HK-2 (cell line): ENCODE results near the gene ZNF19.
A peak's percentile ranks its signal among the peaks of the same experiment; 100 is the strongest.

ENCODE experiments used
- DNase-seq: peaks from one replicate; pipeline ENCODE4 v3.0.0-alpha.2; 2018; ENCODE audit not compliant: unreplicated experiment

ZNF19 gene

DNA sequence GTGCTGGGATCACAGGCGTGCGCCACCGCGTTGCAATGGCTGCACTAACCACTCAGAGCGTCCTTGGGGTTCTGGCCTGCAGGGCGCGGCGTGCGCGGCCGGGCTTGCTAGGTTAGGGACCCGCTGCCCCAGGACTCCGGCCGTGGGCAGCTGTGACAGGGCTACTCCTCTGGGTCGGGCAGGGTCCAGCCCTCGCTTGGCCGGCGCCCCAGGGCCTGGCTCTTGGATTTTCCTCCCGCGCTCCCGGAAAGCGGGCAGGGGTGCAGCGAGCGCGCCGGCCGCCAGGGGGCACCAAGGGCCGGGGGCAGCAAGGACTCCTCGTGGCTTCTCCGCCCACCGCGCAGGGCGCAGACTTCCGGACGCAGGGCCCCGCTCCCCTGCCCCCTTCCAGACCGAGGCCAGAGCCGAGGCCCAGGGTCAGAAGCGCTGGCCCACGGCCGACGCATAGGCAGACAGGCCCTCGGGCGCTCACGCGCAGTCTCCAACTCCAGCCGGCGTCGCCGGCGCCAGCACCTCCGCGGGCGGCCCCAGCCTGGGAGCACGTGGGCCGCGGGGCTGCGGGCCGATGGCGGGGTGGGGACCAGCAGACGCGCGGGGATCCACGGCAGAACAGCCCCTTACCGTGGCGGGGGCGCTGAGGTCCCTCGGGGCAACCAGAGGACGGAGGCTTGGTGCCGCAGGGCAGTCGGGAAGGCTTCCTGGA is 47.6 kb downstream of the ZNF19 start:
- DNase-seq = no peak

- no peak for DNase-seq
These were observed 48.3 kb downstream of the ZNF19 start for GRCh38 chr16:71440669-71441347.

DNA sequence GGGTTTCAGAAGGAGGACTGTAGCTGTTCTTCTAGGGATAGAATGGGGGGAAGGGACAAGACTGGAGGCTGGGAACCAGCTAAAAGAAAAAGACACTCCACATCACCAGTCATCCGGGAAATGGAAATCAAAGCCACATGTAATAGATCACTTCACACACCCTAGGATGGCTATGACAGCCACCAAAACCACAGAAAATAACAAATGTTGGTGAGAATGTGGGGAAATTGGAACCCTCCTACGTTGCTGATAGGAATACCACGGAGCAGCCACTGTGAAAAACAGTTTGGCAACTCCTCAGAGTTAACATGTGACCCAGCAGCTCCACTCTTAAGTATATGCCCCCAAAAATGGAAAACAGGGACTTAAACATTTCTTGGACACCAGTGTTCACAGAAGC is 49.6 kb downstream of the ZNF19 start:
- no peak for DNase-seq

- no peak for DNase-seq
These were observed 52.7 kb downstream of the ZNF19 start for GRCh38 chr16:71436473-71436872.

- DNase-seq = no peak
These were observed 56.2 kb downstream of the ZNF19 start for GRCh38 chr16:71432906-71433305.

DNA sequence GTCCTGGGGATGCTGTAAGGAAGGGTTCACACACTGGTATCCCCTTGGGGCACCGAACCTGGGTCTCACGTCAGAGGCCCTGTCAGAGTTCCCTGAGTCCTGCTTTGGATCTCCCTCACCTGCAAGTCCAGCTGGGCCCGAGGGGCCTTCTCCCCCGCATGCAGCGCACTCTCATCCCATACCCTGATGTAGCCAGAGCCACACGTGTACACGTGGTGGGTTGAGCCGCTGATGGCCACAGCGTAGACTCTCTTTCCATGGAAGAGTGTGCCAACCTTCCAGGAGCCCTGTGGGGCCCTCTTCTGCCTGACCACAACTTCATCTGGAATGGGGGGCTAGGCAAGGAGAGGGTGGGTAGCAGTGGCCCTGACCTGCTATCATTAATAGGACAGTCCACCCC is 57.1 kb downstream of the ZNF19 start:
- no peak for DNase-seq

DNA sequence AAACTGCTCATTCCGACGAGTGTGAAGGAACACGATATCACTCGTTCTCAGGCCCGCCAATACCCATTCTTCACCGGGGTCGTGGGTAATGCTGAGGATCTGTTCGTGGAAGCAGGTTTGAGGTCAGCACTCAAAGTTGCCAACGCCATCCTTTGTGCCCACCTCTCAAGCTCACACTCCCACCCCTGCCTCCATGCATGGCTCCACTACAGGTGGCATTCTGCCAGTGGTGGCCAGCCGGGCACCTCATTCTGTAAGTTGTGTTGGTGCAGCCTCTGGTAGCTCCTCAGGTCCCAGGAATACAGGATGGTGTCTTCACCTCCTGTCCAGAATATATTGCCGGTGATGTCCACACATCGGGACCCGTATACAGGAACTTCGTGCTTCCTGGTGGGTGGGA is 57.9 kb downstream of the ZNF19 start:
- no peak for DNase-seq

DNA sequence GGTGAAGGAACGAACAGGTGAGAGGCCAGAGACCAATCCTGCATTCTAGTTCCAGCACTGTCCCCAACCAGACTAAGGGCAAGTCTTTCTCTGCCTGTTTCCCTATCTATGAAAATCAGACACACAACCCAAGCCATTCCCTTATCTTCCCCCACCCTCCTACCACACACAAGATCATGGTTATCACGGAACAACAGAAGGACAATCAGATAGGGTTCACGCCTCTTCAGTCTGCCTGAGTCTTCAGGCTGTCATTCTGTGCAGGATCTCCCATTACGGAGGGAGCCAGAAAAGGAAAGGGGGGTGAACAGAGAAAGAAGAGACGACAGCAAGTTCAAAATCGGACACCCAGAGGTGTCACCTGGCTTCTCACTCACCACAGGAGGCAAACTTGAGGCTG is 58.4 kb downstream of the ZNF19 start:
- no peak for DNase-seq

DNA sequence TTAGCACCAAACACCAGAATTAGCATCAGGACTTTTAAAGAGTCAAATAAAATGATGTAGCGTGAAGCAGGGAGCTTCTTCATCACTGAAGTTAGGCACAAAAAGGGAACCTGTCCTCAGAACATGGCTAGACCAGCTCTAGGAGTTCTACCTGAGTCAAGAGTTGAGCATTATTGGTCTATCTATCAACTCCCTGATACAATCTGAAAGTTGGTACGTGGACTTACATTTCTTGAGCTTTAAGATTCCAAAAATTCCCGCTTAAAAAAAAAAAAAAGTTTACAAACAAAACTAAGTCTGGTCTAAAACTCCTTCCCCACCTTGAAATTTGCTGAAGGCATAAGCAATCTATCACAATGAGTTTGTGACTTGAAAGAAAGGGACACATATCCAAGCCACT is 59.5 kb downstream of the ZNF19 start:
- no peak for DNase-seq

DNA sequence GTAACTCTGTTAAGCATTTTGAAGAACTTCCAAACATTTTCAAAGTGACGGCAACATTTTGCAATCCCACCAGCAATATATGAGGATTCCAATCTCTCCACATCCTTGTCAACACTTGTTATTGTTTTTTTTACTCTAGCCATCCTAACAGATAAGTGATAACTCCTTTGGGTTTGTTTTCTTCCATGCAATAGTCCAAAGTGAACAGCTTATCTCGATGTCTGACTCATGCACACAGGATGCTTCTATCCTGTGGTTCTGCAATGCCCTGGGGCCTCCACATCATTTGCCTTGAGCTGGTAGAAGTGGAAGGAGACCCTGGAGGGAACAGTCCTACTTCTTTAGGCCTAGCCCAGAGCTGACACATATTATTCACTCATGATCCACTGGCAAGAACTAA is 60.2 kb downstream of the ZNF19 start:
- no peak for DNase-seq

DNA sequence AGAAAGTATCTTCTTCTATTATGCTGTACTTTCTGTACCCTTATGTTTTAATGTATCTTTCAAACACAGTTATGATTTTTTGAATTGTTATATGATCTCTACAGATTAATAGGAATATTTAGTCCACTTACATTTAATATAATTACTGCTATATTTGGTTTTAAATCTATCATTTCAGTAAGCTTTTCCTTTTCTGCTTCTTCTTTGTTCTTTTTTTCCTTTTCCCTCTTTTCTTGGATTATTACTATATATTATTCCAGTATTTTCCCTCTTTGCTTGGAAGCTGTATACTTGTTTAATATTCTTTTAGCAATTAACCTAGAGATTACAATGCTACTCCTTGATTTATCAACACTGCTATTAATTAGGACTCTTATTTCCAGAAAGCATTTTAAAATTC is 60.7 kb downstream of the ZNF19 start:
- DNase-seq = no peak

- no peak for DNase-seq
These were observed 62.1 kb downstream of the ZNF19 start for GRCh38 chr16:71426880-71427615.

- peak; percentile 85 for DNase-seq
These were observed 62.9 kb downstream of the ZNF19 start for GRCh38 chr16:71426069-71426879.

GRCh38 chr16:71425746-71426068 is 63.4 kb downstream of the ZNF19 start:
- DNase-seq = no peak

DNA sequence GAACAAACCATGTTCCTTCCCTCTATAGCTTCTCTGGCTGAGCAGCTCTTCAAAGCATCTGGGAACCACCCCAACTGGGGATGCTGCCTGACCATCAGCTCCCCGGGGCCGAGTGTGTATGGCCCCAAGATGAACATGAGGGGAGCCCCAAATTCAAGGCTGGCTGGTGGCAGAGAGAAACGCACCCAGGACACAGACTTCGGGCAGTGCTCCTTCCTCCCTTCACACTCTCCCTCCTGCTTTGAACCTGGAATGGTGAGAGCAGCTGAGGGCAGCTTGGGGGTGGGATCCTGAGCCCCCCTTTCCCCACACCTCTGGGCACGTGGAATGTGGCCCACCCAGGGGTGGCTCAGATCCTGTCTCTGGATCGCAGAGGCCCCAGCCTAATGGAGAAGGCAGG is 64.5 kb downstream of the ZNF19 start:
- DNase-seq = no peak

- DNase-seq = no peak
These were observed 65.3 kb downstream of the ZNF19 start for GRCh38 chr16:71423865-71424264.
